ENCODE data around the gene NXN.
"Not testable (repeated sequence)": the region's sequence is repeated elsewhere in the genome, so short reads cannot be mapped to it uniquely, and the experiment has no call there.

NXN gene

GRCh38 chr17:917941-918740, 61.4 kb downstream of the NXN start:
- DNase-seq (ENCODE audit: low read depth in 2 of 2): no peak

- DNase-seq (ENCODE audit: low read depth in 2 of 2): no peak
These were observed 62.2 kb downstream of the NXN start for GRCh38 chr17:917391-917811.

DNA sequence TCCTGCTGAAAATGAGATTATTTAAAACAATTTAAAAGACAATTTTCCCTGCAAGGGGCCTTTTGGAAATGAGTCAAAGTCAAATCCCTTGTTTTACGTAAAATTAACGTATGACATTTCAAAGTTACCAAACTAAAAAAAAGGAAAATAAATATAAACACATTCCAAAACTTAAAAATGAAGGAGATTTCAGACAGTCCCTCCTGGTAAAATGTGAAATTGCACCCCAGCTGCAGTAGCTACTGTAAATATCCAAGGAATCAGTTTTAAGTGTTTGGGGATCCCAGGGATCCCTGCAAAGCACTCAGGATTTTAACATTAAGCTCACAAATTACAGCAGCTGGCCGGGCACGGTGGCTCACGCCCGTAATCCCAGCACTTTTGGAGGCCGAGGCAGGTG, 63.3 kb downstream of the NXN start:
- no peak for DNase-seq (ENCODE audit: low read depth in 2 of 2)

DNA sequence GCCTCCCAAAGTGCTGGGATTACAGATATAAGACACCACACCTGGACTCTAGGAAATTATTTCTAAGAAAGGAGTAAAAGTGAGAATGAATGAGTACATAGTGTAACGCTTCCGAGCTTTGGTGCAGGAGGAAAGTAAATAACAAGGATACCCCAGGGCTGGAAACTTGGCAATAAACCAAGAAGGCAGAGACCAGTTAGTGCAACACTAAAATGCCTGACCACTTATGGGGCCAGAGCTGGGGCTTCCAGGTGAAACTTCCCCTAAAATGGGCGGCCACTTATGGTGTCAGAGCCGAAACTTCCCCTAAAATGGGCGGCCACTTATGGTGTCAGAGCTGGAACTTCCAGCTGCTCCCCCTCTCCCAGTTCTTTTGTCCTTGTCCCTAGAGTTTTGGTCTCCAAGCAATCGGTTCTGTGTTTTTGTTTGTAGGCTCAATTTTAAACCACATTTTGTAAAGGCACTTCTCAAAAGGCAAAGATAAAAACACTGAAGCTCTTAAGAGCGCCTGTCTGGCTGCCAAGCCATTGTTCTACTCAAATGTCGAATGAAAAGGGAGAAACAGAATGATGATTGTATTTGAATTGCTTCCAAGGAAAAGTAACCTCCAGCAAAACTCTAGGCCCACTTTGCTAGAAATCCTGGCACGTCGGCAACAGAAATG, 63.9 kb downstream of the NXN start:
- no peak for DNase-seq (ENCODE audit: low read depth in 2 of 2)

DNA sequence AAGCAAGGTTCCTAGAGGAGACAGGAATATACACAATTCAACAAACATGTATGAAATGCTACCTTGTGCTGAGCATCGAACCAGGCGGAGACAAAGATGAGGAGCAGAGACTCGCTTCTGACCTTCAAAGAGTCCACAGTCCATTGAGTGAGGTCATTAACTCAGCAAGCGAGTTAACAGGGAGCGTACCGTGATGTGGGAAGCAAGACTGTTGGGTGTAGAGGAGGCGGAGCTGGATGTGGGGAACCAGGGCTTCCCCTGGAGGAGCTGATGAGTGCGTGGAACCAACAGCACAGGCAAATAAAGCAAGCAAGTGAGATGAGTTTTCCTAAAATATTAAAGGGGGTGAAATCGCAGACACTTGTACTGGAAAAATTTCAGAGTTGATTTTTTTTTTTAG, 65.0 kb downstream of the NXN start:
- no peak for DNase-seq (ENCODE audit: low read depth in 2 of 2)

- no peak for DNase-seq (ENCODE audit: low read depth in 2 of 2)
These were observed 66.4 kb downstream of the NXN start for GRCh38 chr17:913207-913606.

DNA sequence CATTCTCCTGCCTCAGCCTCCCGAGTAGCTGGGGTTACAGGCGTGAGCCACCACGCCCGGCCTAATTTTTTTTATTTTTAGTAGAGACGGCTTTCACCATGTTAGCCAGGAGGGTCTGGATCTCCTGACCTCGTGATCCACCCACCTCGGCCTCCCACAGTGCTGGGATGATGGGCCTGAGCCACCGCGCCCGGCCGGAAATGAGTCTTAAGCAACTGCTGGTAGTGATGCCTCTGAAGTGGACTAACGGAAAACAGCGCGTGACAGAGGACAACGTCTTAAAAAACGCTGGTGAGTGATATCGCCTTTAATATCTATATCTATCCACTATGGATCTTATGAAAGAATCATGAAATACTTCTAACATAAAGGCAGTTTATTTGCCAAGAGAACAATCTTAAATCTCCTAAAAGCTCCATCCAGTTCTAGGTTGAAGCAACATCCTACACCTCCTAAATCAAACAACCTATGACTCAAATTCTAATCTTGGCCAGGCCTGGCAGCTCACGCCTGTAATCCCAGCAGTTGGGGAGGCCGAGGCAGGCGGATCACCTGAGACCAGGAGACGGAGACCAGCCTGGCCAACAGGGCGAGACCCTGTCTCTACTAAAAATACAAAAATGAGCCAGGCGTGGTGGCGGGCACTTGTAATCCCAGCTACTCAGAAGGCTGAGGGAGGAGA, 69.8 kb downstream of the NXN start:
- no peak for DNase-seq (ENCODE audit: low read depth in 2 of 2)

DNA sequence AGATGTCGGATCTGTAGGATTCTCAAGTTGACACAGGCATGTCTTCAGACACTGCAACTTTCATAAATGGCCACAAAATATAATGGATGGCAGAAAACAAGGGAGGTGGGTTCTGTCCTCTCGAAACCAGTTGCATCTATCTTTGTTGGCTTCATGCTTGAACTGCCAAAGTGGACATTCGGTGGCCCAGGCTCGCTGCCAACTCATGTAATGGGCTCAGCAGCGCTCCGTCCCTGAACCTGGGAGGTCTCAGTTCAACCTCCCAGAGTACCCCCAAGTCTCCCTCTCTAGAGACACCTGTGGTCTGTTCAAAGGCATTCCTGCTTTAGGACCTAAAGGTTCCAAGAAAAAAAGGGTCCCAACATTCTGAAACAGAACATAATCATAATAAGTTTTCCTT, 71.9 kb downstream of the NXN start:
- no peak for DNase-seq (ENCODE audit: low read depth in 2 of 2)

DNA sequence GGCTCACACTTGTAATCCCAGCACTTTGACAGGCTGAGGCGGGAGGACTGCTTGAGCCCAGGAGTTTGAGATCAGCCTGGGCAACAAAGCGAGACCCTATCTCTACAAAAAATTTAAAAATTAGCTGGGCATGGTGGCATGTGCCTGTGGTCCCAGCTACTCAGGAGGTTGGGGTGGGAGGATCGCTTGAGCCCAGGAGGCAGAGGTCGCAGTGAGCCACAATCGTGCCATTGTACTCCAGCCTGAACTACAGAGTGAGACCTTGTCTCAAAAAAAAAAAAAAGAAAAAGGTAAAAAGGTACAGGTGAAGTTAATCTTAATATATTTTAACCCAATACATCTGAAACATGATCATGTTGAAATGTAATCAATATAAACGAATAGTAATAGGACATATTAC, 73.9 kb downstream of the NXN start:
- not testable (repeated sequence) for DNase-seq (ENCODE audit: low read depth in 2 of 2)

GRCh38 chr17:903691-904481, 75.7 kb downstream of the NXN start:
- DNase-seq (ENCODE audit: low read depth in 2 of 2): no peak

GRCh38 chr17:902463-902862, 77.1 kb downstream of the NXN start:
- no peak for DNase-seq (ENCODE audit: low read depth in 2 of 2)

DNA sequence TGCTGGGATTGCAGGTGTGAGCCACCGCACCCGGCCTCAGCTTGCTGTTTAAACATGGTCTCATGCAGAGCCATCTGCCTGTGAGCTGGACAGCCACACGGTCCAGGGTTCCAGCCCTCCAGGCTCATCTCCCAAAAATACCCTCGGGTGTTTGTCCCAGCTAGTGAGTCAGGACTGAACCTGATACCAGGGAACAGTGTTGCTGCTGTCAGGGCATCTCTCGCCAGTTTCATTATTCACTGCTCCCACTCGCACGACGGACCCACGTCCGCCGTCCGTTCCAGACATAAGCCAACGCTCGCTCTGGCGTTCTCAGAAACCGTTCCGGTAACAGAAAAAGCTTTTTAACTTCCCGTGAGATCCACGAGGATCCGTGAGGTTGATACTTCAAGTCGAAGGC, 77.6 kb downstream of the NXN start:
- DNase-seq (ENCODE audit: low read depth in 2 of 2): no peak

GRCh38 chr17:901191-901950, 78.2 kb downstream of the NXN start:
- DNase-seq (ENCODE audit: low read depth in 2 of 2): no peak

DNA sequence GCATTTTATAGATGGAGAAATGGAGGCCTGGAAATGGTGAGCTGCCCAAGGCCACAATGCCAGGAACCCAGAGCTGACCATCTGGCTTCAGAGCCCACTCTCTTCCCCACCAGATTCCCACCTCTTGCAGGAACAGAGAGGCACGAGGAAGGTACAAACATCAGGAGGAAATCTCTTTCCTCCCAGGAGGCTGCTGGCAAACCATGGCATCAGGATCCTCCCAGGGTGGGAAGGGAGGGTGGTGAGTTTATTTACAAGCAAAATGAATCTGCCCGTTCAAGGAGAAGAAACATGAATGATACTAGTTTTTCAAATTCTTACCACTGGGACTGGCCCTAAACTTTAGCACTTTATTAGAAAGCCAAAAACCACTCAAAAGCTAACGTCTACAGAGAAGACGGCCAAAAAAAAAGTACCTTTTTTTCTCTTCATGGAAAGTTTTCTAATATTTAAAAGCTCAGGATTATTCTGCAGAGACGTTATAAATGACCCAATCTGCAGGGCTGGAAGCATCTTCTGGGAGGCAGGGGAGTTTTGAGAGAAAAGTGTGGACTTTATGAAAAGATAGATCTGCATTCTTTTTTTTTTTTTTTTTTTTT, 79.1 kb downstream of the NXN start:
- DNase-seq (ENCODE audit: low read depth in 2 of 2): no peak

DNA sequence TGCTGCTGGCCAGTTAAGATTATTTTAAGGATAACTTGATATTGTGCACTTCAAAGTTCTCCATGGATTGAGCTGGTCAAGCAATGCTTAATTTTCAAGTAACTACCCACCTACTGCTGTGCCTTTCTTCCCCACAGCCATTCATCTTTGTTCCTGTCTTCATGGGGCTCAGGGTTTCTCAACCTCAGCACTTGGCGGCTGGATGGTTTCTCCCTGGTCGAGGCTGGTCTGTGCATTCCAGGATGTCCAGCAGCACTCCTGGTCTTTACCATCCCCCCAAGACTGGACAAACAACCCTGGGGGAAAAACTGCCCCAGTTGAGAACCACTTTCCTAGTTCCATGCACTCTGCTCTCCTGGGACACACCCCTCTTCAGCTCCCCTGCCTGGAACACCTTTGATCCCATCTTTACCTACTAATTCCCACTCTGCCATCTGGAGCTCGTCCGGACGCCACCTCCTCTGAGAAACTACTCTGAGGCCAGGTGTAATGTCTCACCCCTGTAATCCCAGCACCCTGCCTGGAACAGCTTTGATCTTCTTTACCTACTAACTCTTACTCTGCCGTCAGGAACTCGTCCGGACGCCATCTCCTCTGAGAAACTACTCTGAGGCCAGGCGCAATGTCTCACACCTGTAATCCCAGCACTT, 81.5 kb downstream of the NXN start:
- DNase-seq (ENCODE audit: low read depth in 2 of 2): no peak

- no peak for DNase-seq (ENCODE audit: low read depth in 2 of 2)
These were observed 82.5 kb downstream of the NXN start for GRCh38 chr17:896953-897661.

DNA sequence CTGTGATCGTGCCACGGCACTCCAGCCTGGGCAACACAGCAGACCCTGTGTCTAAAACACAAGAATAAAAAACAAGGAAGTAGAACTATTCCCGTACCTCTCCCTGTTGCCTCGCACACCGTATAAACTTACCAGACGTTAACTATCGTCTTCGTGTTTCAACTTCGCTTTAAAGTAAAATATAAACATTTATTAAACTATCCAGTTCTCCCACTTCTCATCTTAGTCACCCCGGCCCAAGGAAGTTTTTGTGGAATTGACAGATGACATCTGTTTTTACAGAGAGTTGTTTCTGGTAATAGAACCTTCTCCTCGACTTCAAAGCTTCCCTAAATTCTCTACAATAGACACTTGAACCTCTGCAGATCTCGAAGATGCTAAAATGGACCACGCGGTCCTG, 83.1 kb downstream of the NXN start:
- DNase-seq (ENCODE audit: low read depth in 2 of 2): no peak

GRCh38 chr17:892958-893357, 86.6 kb downstream of the NXN start:
- no peak for DNase-seq (ENCODE audit: low read depth in 2 of 2)

GRCh38 chr17:888998-889441, 90.6 kb downstream of the NXN start:
- DNase-seq (ENCODE audit: low read depth in 2 of 2): no peak

Measured in stimulated activated CD4-positive, alpha-beta T cell treated with anti-CD3 and anti-CD28 coated beads, Interleukin-12 subunit alpha, Interleukin-12 subunit beta, amount 100 ng/mL, for 24 hours (primary cell).